K562 (cell line): ENCODE measurements around the gene GABRB1. TPM values are rescaled to one million over a fixed set of nuclear protein-coding genes. Genes with fewer than 3 reads are reported as not detected.

ENCODE experiments used
- ATAC-seq: fragments of 200-7000 bp; cut with Tn5 transposase; 3 replicates; pipeline ENCODE4 v1.9.1; 2020; ENCODE audit warnings: moderate library complexity
- BruUV-seq: library from RNA; stranded (reverse); fragments of 400-500 nt; replicated peaks from 2 replicates; lab custom pipeline; 2021; lab: Mats Ljungman, UMichigan
- CTCF ChIA-PET: fragments of 300-600 bp; formaldehyde crosslinking; extraction: SDS; loops from one replicate; lab custom pipeline; 2021; ENCODE audit warnings: low intra/inter-chr PET ratio; lab: Yijun Ruan, JAX
- POLR2A ChIA-PET: fragments of 300-600, 350-650 bp; sonication (Branson Sonifier 250); formaldehyde crosslinking; extraction: SDS; loops from one replicate; lab custom pipeline; 2021; ENCODE audit warnings: antibody characterized with exemption, inconsistent platforms; lab: Yijun Ruan, JAX
- DNase-seq, 4 experiments: peaks; one replicate each; pipeline versions ENCODE4 v3.0.0 to v3.0.0-alpha.2; 2011 to 2018; ENCODE audit warnings: low spot score in 3 of 4, mixed read lengths in 3 of 4; ENCODE audit errors: extremely low read depth in 1 of 4
- FAIRE-seq: peaks from 2 replicates; lab custom pipeline; 2011; peaks lifted over from hg19 to GRCh38; lab: Jason Lieb, UNC
- H2AFZ ChIP-seq: 2 replicates; pipeline ENCODE4 v1.6.0; 2011; ENCODE audit warnings: low read depth, low read length, control low read depth, inconsistent platforms
- H3K27ac ChIP-seq: fragments of 200-600 bp; 3 replicates; pipeline ENCODE4 v1.8.0; 2011; ENCODE audit warnings: low read depth, mild to moderate bottlenecking, control low read depth, inconsistent platforms, low read length, moderate library complexity, mixed read lengths; ENCODE audit errors: extremely low read depth
- H3K27me3 ChIP-seq, 2 experiments: fragments of 300-600 bp in 1 of 2; 2 replicates in 1 of 2; 3 replicates in 1 of 2; pipeline versions ENCODE4 v1.6.0 to v1.8.0; 2011; ENCODE audit warnings: inconsistent platforms in 2 of 2, low read length in 2 of 2, mild to moderate bottlenecking in 1 of 2, mixed read lengths in 1 of 2, moderate library complexity in 1 of 2; ENCODE audit not compliant: control insufficient read depth in 2 of 2, insufficient read depth in 2 of 2
- H3K36me3 ChIP-seq: fragments of 300-600 bp; 3 replicates; pipeline ENCODE4 v1.8.0; 2011; ENCODE audit warnings: mild to moderate bottlenecking, low read length, inconsistent platforms; ENCODE audit not compliant: control insufficient read depth, insufficient read depth
- H3K4me1 ChIP-seq, 2 experiments: fragments of 200-600 bp in 1 of 2; replicated peaks in 1 of 2; 2 replicates in 1 of 2; 3 replicates in 1 of 2; pipeline versions ENCODE4 v1.5.1 to v1.8.0; 2011; ENCODE audit warnings: inconsistent platforms in 2 of 2, low read length in 2 of 2, mild to moderate bottlenecking in 1 of 2, mixed read lengths in 1 of 2, moderate library complexity in 1 of 2; ENCODE audit not compliant: control insufficient read depth in 2 of 2, insufficient read depth in 2 of 2
- H3K4me2 ChIP-seq: 2 replicates; pipeline ENCODE4 v1.6.1; 2011; ENCODE audit warnings: low read length, control low read depth, inconsistent platforms, mixed read lengths; ENCODE audit not compliant: insufficient read depth
- H3K4me3 ChIP-seq: fragments of 200-600 bp; sonication (generic), shearing (Covaris generic); 2 replicates; pipeline ENCODE4 v1.5.1; 2016; ENCODE audit warnings: control low read depth, inconsistent platforms
- H3K79me2 ChIP-seq: fragments of 200-600 bp; 3 replicates; pipeline ENCODE4 v1.8.0; 2011; ENCODE audit warnings: low read length, inconsistent platforms; ENCODE audit not compliant: control insufficient read depth, insufficient read depth
- H3K9ac ChIP-seq, 2 experiments: 2 replicates each; pipeline versions ENCODE4 v1.6.0 to v1.6.1; 2011; ENCODE audit warnings: low read depth in 2 of 2, low read length in 2 of 2, control low read depth in 1 of 2, inconsistent platforms in 1 of 2, mild to moderate bottlenecking in 1 of 2, mixed read lengths in 1 of 2; ENCODE audit not compliant: insufficient read depth in 1 of 2
- H3K9me1 ChIP-seq: one replicate; pipeline ENCODE4 v1.6.0; 2011; ENCODE audit warnings: inconsistent platforms, mild to moderate bottlenecking, low read length, moderate library complexity; ENCODE audit not compliant: control insufficient read depth, insufficient read depth
- H3K9me3 ChIP-seq: replicated peaks from 2 replicates; pipeline ENCODE4 v1.5.1; 2011; ENCODE audit warnings: low read depth, low read length, inconsistent platforms; ENCODE audit not compliant: control insufficient read depth, insufficient read depth
- H4K20me1 ChIP-seq: replicated peaks from 2 replicates; pipeline ENCODE4 v1.6.1; 2011; ENCODE audit warnings: low read length, inconsistent platforms, mixed read lengths; ENCODE audit not compliant: control insufficient read depth, insufficient read depth
- ASH1L ChIP-seq: fragments of 450-650 bp; IDR thresholded peaks from 2 replicates; pipeline ENCODE4 v1.6.1; 2018; ENCODE audit warnings: borderline replicate concordance, mild to moderate bottlenecking, low read depth; ENCODE audit not compliant: partially characterized antibody
- BCL6 ChIP-seq: fragments of 250-450 bp; sonication (Bioruptor Pico); IDR thresholded peaks from 2 replicates; pipeline ENCODE4 v1.4.0; 2020
- CLOCK ChIP-seq: fragments of 250-450 bp; sonication (Bioruptor Pico); IDR thresholded peaks from 2 replicates; pipeline ENCODE4 v1.4.0; 2020; ENCODE audit warnings: mild to moderate bottlenecking, moderate library complexity, borderline replicate concordance
- FUS ChIP-seq: fragments of 200-400 bp; formaldehyde crosslinking; optimal IDR thresholded peaks from 2 replicates; pipeline ENCODE3; 2017; ENCODE audit warnings: low read depth, low read length
- GATAD2A ChIP-seq: fragments of 450-650 bp; IDR thresholded peaks from 2 replicates; pipeline ENCODE4 v1.6.1; 2017
- HNRNPH1 ChIP-seq: fragments of 200-400 bp; formaldehyde crosslinking; optimal IDR thresholded peaks from 2 replicates; pipeline ENCODE3; 2017; ENCODE audit warnings: low read depth, mild to moderate bottlenecking, low read length, moderate library complexity
- MYC ChIP-seq, 2 experiments: fragments of 250-450 bp in 1 of 2; sonication (Bioruptor Pico) in 1 of 2; IDR thresholded peaks; 2 replicates each; pipeline versions ENCODE4 v1.5.1 to v1.6.1; 2012 to 2021; ENCODE audit warnings: low read depth in 2 of 2, borderline replicate concordance in 1 of 2, improper control_type of control experiment in 1 of 2, low read length in 1 of 2, mild to moderate bottlenecking in 1 of 2, moderate library complexity in 1 of 2
- POLR2B ChIP-seq: fragments of 450-650 bp; IDR thresholded peaks from 2 replicates; pipeline ENCODE4 v1.6.1; 2018; ENCODE audit warnings: low read depth; ENCODE audit not compliant: partially characterized antibody
- POLR3A ChIP-seq: IDR thresholded peaks from 2 replicates; pipeline ENCODE4 v1.6.1; 2011; ENCODE audit warnings: borderline replicate concordance, mild to moderate bottlenecking, moderate library complexity; ENCODE audit not compliant: insufficient read length, insufficient read depth; ENCODE audit errors: extremely low read depth
- PTBP1 ChIP-seq: fragments of 200-400 bp; formaldehyde crosslinking; IDR thresholded peaks from 2 replicates; pipeline ENCODE4 v1.6.1; 2017; ENCODE audit warnings: low read depth, low read length
- SRSF3 ChIP-seq: fragments of 200-400 bp; formaldehyde crosslinking; IDR thresholded peaks from 2 replicates; pipeline ENCODE4 v1.6.1; 2016; ENCODE audit warnings: mild to moderate bottlenecking, low read length, moderate library complexity; ENCODE audit not compliant: insufficient read depth
- ZBTB7A ChIP-seq: IDR thresholded peaks from 2 replicates; pipeline ENCODE4 v1.6.1; 2011; ENCODE audit warnings: low read depth, mild to moderate bottlenecking, low read length, moderate library complexity, borderline replicate concordance; ENCODE audit not compliant: control insufficient read depth
- ZKSCAN3 ChIP-seq: fragments of 250-450 bp; sonication (Bioruptor Pico); IDR thresholded peaks from 2 replicates; pipeline ENCODE4 v1.4.0; 2020
- ZNF143 ChIP-seq: sonication (generic); formaldehyde crosslinking; IDR thresholded peaks from 2 replicates; pipeline ENCODE4 v1.9.0; 2022; ENCODE audit warnings: mild to moderate bottlenecking, missing genetic modification reagents
- ZNF146 ChIP-seq: IDR thresholded peaks from one replicate; pipeline ENCODE4 v1.6.1; 2018; ENCODE audit warnings: missing compliant biosample characterization; ENCODE audit not compliant: unreplicated experiment
- ZNF57 ChIP-seq: fragments of 450-650 bp; formaldehyde crosslinking; IDR thresholded peaks from 2 replicates; pipeline ENCODE4 v1.4.0; 2020; ENCODE audit warnings: mild to moderate bottlenecking, moderate library complexity
- ZNF589 ChIP-seq: fragments of 200-800 bp; sonication (Bioruptor generic); IDR thresholded peaks from 2 replicates; pipeline ENCODE4 v1.6.1; 2016; ENCODE audit warnings: low read depth, missing genetic modification characterization, missing compliant biosample characterization
- ZNF695 ChIP-seq: fragments of 450-650 bp; formaldehyde crosslinking; IDR thresholded peaks from 2 replicates; pipeline ENCODE4 v1.4.0; 2020; ENCODE audit warnings: mild to moderate bottlenecking, moderate library complexity
- WGBS: fragments of 100-300 bp; shearing (Covaris generic); methylation state at CpG from one replicate; pipeline ENCODE4 v1.1.6; 2016; ENCODE audit warnings: low coverage, mixed read lengths; ENCODE audit not compliant: insufficient coverage; ENCODE audit errors: missing lambda C conversion rate; 5-methylcytosine and 5-hydroxymethylcytosine counted together
- in situ Hi-C: fragments of 300-500 bp; cut with MboI; formaldehyde crosslinking; loops from 4 replicates; pipeline ENCODE4 v1.15.0; 2018; ENCODE audit warnings: inconsistent platforms, mixed read lengths
- intact Hi-C: fragments of 100-400 bp; cut with micrococcal nuclease; formaldehyde crosslinking; loops from 2 replicates; pipeline ENCODE4 v1.14.2; 2022
- polyA plus RNA-seq, 8 experiments: library from polyadenylated mRNA; depleted of rRNA in 4 of 8; stranded (reverse) in 5 of 8; unstranded in 3 of 8; fragments of >200 nt; fragmentation: Nextera tagmentation in 2 of 8; fragmentation: Illumina TruSeq in 1 of 8; extraction: Ambion mirVana in 2 of 8; extraction: Trizol in 1 of 8; gene quantifications; 2 replicates each; pipeline versions ENCODE4 v1.2.1 to v1.2.3, GENCODE V29; 2011 to 2014; ENCODE audit warnings: inconsistent platforms in 1 of 8, missing spikeins in 1 of 8
- total RNA-seq, 7 experiments: library from RNA; depleted of rRNA in 6 of 7; stranded (reverse); fragments of >200 nt in 6 of 7; fragmentation: Illumina TruSeq in 2 of 7; extraction: Trizol in 2 of 7; gene quantifications; 2 replicates each; pipeline versions ENCODE4 v1.2.1 to v1.2.3, GENCODE V29; 2011 to 2021; ENCODE audit warnings: low replicate concordance in 1 of 7

The GABRB1 gene
- total and polyA plus RNA-seq, 9 of the 15 experiments (the other 6 are each of a cell fraction or from before 2014, with no cell fraction given): not detected

- no TSS peak for BruUV-seq
- no peaks in the 10 kb centered on the region for H3K27me3 ChIP-seq
- no peaks in the 10 kb centered on the region for H3K9me1 ChIP-seq
- H3K4me3 ChIP-seq: no peak overlapping the region
- H4K20me1 ChIP-seq: no peaks in the 10 kb centered on the region
- in situ Hi-C loops: no loop called here
- H2AFZ ChIP-seq: no peak overlapping the region
- TF ChIP-seq CLOCK (CRISPR knock-in tag) (no peak), ZKSCAN3 (CRISPR knock-in tag) (no peak), PTBP1 (no peak), FUS (no peak), ZNF57 (no peak), BCL6 (no peak), SRSF3 (no peak), ZNF143 (CRISPR knock-in tag) (no peak), ZBTB7A (no peak), GATAD2A (no peak), POLR2B (no peak), HNRNPH1 (no peak), ASH1L (no peak), ZNF695 (CRISPR knock-in tag) (no peak), ZNF589 (CRISPR knock-in tag) (no peak), ZNF146 (CRISPR knock-in tag) (no peak), MYC (IDR thresholded peaks at IDR 0.05; ENCODE audit: low read depth, low read length) (no peak), MYC (CRISPR knock-in tag; IDR thresholded peaks at IDR 0.05; ENCODE audit: borderline replicate concordance, low read depth) (no peak), POLR3A (no peak)
- DNase-seq (no peak), FAIRE-seq (no peak), ATAC-seq (no peak)
- H3K9me3 ChIP-seq: no peaks in the 10 kb centered on the region
- H3K9ac ChIP-seq: no peak overlapping the region
- 0% methylated on average over 1 of the region's 1 CpG for WGBS
- no peaks in the 10 kb centered on the region for H3K4me1 ChIP-seq
- POLR2A ChIA-PET: interaction anchor here (0.7 kb wide), 1 partner anchor 8 kb away, joined by 3 read pairs; no protein-coding TSS in a partner anchor
- no peaks in the 10 kb centered on the region for H3K79me2 ChIP-seq
- H3K36me3 ChIP-seq: no peaks in the 10 kb centered on the region
- no peak overlapping the region for H3K4me2 ChIP-seq
- H3K27ac ChIP-seq: no peak overlapping the region
- intact Hi-C loops: no loop called here
- CTCF ChIA-PET: no interaction called here
Observed at GRCh38 chr4:47000406-47000805, 31.0 kb upstream of the GABRB1 start.
